ENCODE measurements around the gene C16orf82. TPM values are rescaled to one million over a fixed set of nuclear protein-coding genes. Genes with fewer than 3 reads are reported as not detected.
"Not testable (repeated sequence)": the region's sequence is repeated elsewhere in the genome, so short reads cannot be mapped to it uniquely, and the experiment has no call there.

The C16orf82 gene
- total RNA-seq, 1 donor from 2014 or later: not detected

GRCh38 chr16:27073733-27074132 is 7.0 kb downstream of the C16orf82 start:
- no peaks in the 10 kb centered on the region for H3K36me3 ChIP-seq (ENCODE audit: control insufficient read depth, insufficient read depth, low read length)
- no peak for DNase-seq (ENCODE audit: low read depth)
- no peaks in the 10 kb centered on the region for H3K27me3 ChIP-seq (ENCODE audit: control insufficient read depth, insufficient read depth, low read length)
- TF ChIP-seq CTCF (IDR thresholded peaks at IDR 0.05; ENCODE audit: insufficient read depth, low read length, poor library complexity, severe bottlenecking): no peak
- no peak overlapping the region for H3K4me3 ChIP-seq (ENCODE audit: low read depth, low read length)

- no peaks in the 10 kb centered on the region for H3K36me3 ChIP-seq (ENCODE audit: control insufficient read depth, insufficient read depth, low read length)
- TF ChIP-seq CTCF (IDR thresholded peaks at IDR 0.05; ENCODE audit: insufficient read depth, low read length, poor library complexity, severe bottlenecking): peak; percentile 35
- no peaks in the 10 kb centered on the region for H3K27me3 ChIP-seq (ENCODE audit: control insufficient read depth, insufficient read depth, low read length)
- DNase-seq (ENCODE audit: low read depth): no peak
- no peak overlapping the region for H3K4me3 ChIP-seq (ENCODE audit: low read depth, low read length)
These were observed 14.2 kb downstream of the C16orf82 start for GRCh38 chr16:27080895-27081294.

GRCh38 chr16:27083861-27084261 is 17.1 kb downstream of the C16orf82 start:
- no peak overlapping the region for H3K4me3 ChIP-seq (ENCODE audit: low read depth, low read length)
- no peaks in the 10 kb centered on the region for H3K36me3 ChIP-seq (ENCODE audit: control insufficient read depth, insufficient read depth, low read length)
- H3K27me3 ChIP-seq (ENCODE audit: control insufficient read depth, insufficient read depth, low read length): no peaks in the 10 kb centered on the region
- DNase-seq (ENCODE audit: low read depth): no peak
- no peak for TF ChIP-seq CTCF (IDR thresholded peaks at IDR 0.05; ENCODE audit: insufficient read depth, low read length, poor library complexity, severe bottlenecking)

- TF ChIP-seq CTCF (IDR thresholded peaks at IDR 0.05; ENCODE audit: insufficient read depth, low read length, poor library complexity, severe bottlenecking): no peak
- H3K36me3 ChIP-seq (ENCODE audit: control insufficient read depth, insufficient read depth, low read length): no peaks in the 10 kb centered on the region
- H3K4me3 ChIP-seq (ENCODE audit: low read depth, low read length): no peak overlapping the region
- no peaks in the 10 kb centered on the region for H3K27me3 ChIP-seq (ENCODE audit: control insufficient read depth, insufficient read depth, low read length)
- no peak for DNase-seq (ENCODE audit: low read depth)
These were observed 17.7 kb downstream of the C16orf82 start for GRCh38 chr16:27084307-27085028.

- H3K27me3 ChIP-seq (ENCODE audit: control insufficient read depth, insufficient read depth, low read length): no peaks in the 10 kb centered on the region
- H3K36me3 ChIP-seq (ENCODE audit: control insufficient read depth, insufficient read depth, low read length): no peaks in the 10 kb centered on the region
- DNase-seq (ENCODE audit: low read depth): no peak
- TF ChIP-seq CTCF (IDR thresholded peaks at IDR 0.05; ENCODE audit: insufficient read depth, low read length, poor library complexity, severe bottlenecking): no peak
- H3K4me3 ChIP-seq (ENCODE audit: low read depth, low read length): no peak overlapping the region
These were observed 18.5 kb downstream of the C16orf82 start for GRCh38 chr16:27085182-27085581.

- H3K36me3 ChIP-seq (ENCODE audit: control insufficient read depth, insufficient read depth, low read length); H3K4me3 ChIP-seq (ENCODE audit: low read depth, low read length); H3K27me3 ChIP-seq (ENCODE audit: control insufficient read depth, insufficient read depth, low read length); DNase-seq (ENCODE audit: low read depth): not testable (repeated sequence)
These were observed 19.3 kb downstream of the C16orf82 start for GRCh38 chr16:27086031-27086430.

Measured in kidney epithelial cell (primary cell).